NT2/D1 (cell line): ENCODE data around the gene CACNB2.

Experiments used
- SUZ12 ChIP-seq: IDR thresholded peaks from 2 replicates; pipeline ENCODE4 v1.6.1; 2011; ENCODE audit not compliant: insufficient read length, insufficient read depth; ENCODE audit errors: extremely low read depth
- YY1 ChIP-seq: IDR thresholded peaks from 2 replicates; pipeline ENCODE4 v1.6.1; 2011; ENCODE audit not compliant: insufficient read length, insufficient read depth
- ZNF274 ChIP-seq: IDR thresholded peaks from 2 replicates; pipeline ENCODE4 v1.6.1; 2011; ENCODE audit warnings: mild to moderate bottlenecking, low read depth, low read length

DNA sequence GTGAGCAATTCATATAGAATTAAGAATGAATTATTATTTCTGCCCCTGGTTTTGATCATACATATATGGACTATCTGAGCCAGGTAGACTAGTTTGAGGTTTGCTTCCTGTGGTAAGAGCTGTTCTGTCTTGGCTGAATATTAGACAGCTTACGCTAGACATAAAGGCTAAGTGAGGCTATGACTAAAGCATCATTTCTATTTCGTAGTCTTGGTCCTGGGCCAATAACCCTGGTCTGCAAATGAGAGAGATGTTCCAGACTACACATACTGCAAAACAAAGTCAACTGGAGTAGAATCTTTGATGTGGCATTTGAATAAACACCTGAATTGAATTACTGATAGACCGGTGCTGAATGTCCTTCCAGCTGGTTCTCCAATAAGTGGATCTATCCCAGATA, 40.8 kb upstream of the CACNB2 start:
- no peak for TF ChIP-seq YY1
- no peak for TF ChIP-seq ZNF274
- no peak for TF ChIP-seq SUZ12
